Muscle layer of colon (tissue), 2 donors: ENCODE measurements around the gene OR8D1.

Source experiments
- H3K27ac ChIP-seq: one replicate; pipeline ENCODE4 v1.7.0; 2013; ENCODE audit warnings: low read depth, mild to moderate bottlenecking, low read length, moderate library complexity
- H3K27me3 ChIP-seq, 2 donors: one replicate each; pipeline ENCODE4 v1.7.0; 2013; ENCODE audit warnings: low read length in 2 of 2, mild to moderate bottlenecking in 2 of 2; ENCODE audit not compliant: insufficient read depth in 2 of 2, control insufficient read depth in 1 of 2
- H3K36me3 ChIP-seq: one replicate; pipeline ENCODE4 v1.7.0; 2013; ENCODE audit warnings: mild to moderate bottlenecking, low read length; ENCODE audit not compliant: insufficient read depth
- H3K4me1 ChIP-seq: one replicate; pipeline ENCODE4 v1.7.0; 2013; ENCODE audit warnings: mild to moderate bottlenecking, low read length; ENCODE audit not compliant: insufficient read depth
- H3K4me3 ChIP-seq, 2 donors: one replicate each; pipeline ENCODE4 v1.7.0; 2013; ENCODE audit warnings: low read length in 2 of 2, low read depth in 1 of 2, mild to moderate bottlenecking in 1 of 2, moderate library complexity in 1 of 2
- H3K9ac ChIP-seq: one replicate; pipeline ENCODE4 v1.7.0; 2013; ENCODE audit warnings: low read length
- H3K9me3 ChIP-seq: one replicate; pipeline ENCODE4 v1.7.0; 2013; ENCODE audit warnings: mild to moderate bottlenecking, low read length
- donor health status: abdominal sarcoma.
- donor health status: Adenocarcinoma of cecum.

The OR8D1 gene

GRCh38 chr11:124315052-124315451 is 1.3 kb upstream of the OR8D1 start:
- Histone ChIP-seq H3K27ac (no peak overlapping the region), H3K9me3 (no peaks in the 10 kb centered on the region)

GRCh38 chr11:124313131-124313530 is 618 bp downstream of the OR8D1 start:
- Histone ChIP-seq H3K36me3 (no peaks in the 10 kb centered on the region), H3K4me1 (no peaks in the 10 kb centered on the region), H3K9ac (no peak overlapping the region), H3K9me3 (no peaks in the 10 kb centered on the region), H3K27ac (no peak overlapping the region), H3K4me3 (no peak overlapping the region), H3K27me3 (no peaks in the 10 kb centered on the region)

More at GRCh38 chr11:124315052-124315451, 1.3 kb upstream of the OR8D1 start:
- no peaks in the 10 kb centered on the region for H3K27me3 ChIP-seq
- no peak overlapping the region for H3K9ac ChIP-seq
- no peak overlapping the region for H3K4me3 ChIP-seq
- no peaks in the 10 kb centered on the region for H3K4me1 ChIP-seq
- no peaks in the 10 kb centered on the region for H3K36me3 ChIP-seq

GRCh38 chr11:124311670-124312069 is 2.1 kb downstream of the OR8D1 start:
- H3K36me3 ChIP-seq: no peaks in the 10 kb centered on the region
- no peaks in the 10 kb centered on the region for H3K27me3 ChIP-seq
- H3K27ac ChIP-seq: no peak overlapping the region
- no peak overlapping the region for H3K4me3 ChIP-seq
- H3K9me3 ChIP-seq: no peaks in the 10 kb centered on the region
- no peak overlapping the region for H3K9ac ChIP-seq
- H3K4me1 ChIP-seq: no peaks in the 10 kb centered on the region

GRCh38 chr11:124311269-124311668 is 2.5 kb downstream of the OR8D1 start:
- no peak overlapping the region for H3K4me3 ChIP-seq
- no peak overlapping the region for H3K27ac ChIP-seq
- H3K27me3 ChIP-seq: no peaks in the 10 kb centered on the region
- no peaks in the 10 kb centered on the region for H3K4me1 ChIP-seq
- H3K9me3 ChIP-seq: no peaks in the 10 kb centered on the region
- no peak overlapping the region for H3K9ac ChIP-seq
- no peaks in the 10 kb centered on the region for H3K36me3 ChIP-seq

- Histone ChIP-seq H3K27ac (no peak overlapping the region), H3K36me3 (no peaks in the 10 kb centered on the region), H3K27me3 (no peaks in the 10 kb centered on the region), H3K9me3 (no peaks in the 10 kb centered on the region), H3K9ac (no peak overlapping the region), H3K4me1 (no peaks in the 10 kb centered on the region), H3K4me3 (no peak overlapping the region)
These were observed 3.0 kb downstream of the OR8D1 start for GRCh38 chr11:124310721-124311120.

GRCh38 chr11:124307093-124307492 is 6.7 kb downstream of the OR8D1 start:
- H3K9me3 ChIP-seq: no peaks in the 10 kb centered on the region
- no peak overlapping the region for H3K27ac ChIP-seq
- no peaks in the 10 kb centered on the region for H3K36me3 ChIP-seq
- H3K9ac ChIP-seq: no peak overlapping the region
- no peaks in the 10 kb centered on the region for H3K4me1 ChIP-seq
- H3K27me3 ChIP-seq: no peaks in the 10 kb centered on the region
- no peak overlapping the region for H3K4me3 ChIP-seq

- Histone ChIP-seq H3K27ac (no peak overlapping the region), H3K27me3 (no peaks in the 10 kb centered on the region), H3K4me3 (no peak overlapping the region), H3K9ac (no peak overlapping the region), H3K4me1 (no peaks in the 10 kb centered on the region), H3K36me3 (no peaks in the 10 kb centered on the region), H3K9me3 (no peaks in the 10 kb centered on the region)
These were observed 11.2 kb downstream of the OR8D1 start for GRCh38 chr11:124302347-124303125.

GRCh38 chr11:124301548-124301947 is 12.2 kb downstream of the OR8D1 start:
- Histone ChIP-seq H3K4me1 (no peaks in the 10 kb centered on the region), H3K9me3 (no peaks in the 10 kb centered on the region), H3K9ac (no peak overlapping the region), H3K27ac (no peak overlapping the region), H3K36me3 (no peaks in the 10 kb centered on the region), H3K4me3 (no peak overlapping the region), H3K27me3 (no peaks in the 10 kb centered on the region)

- no peaks in the 10 kb centered on the region for H3K4me1 ChIP-seq
- H3K27me3 ChIP-seq: no peaks in the 10 kb centered on the region
- H3K27ac ChIP-seq: no peak overlapping the region
- no peaks in the 10 kb centered on the region for H3K9me3 ChIP-seq
- H3K36me3 ChIP-seq: no peaks in the 10 kb centered on the region
- H3K9ac ChIP-seq: no peak overlapping the region
- H3K4me3 ChIP-seq: no peak overlapping the region
These were observed 15.8 kb downstream of the OR8D1 start for GRCh38 chr11:124297921-124298320.

- H3K4me3 ChIP-seq: no peak overlapping the region
- no peaks in the 10 kb centered on the region for H3K9me3 ChIP-seq
- H3K36me3 ChIP-seq: no peaks in the 10 kb centered on the region
- H3K27ac ChIP-seq: no peak overlapping the region
- no peaks in the 10 kb centered on the region for H3K4me1 ChIP-seq
- H3K27me3 ChIP-seq: no peaks in the 10 kb centered on the region
- H3K9ac ChIP-seq: no peak overlapping the region
These were observed 17.7 kb downstream of the OR8D1 start for GRCh38 chr11:124296016-124296415.

GRCh38 chr11:124294687-124295086 is 19.1 kb downstream of the OR8D1 start:
- Histone ChIP-seq H3K27me3 (no peaks in the 10 kb centered on the region), H3K4me1 (no peaks in the 10 kb centered on the region), H3K9me3 (no peaks in the 10 kb centered on the region), H3K4me3 (no peak overlapping the region), H3K27ac (no peak overlapping the region), H3K36me3 (no peaks in the 10 kb centered on the region), H3K9ac (no peak overlapping the region)
